Aorta (tissue), 5 donors: ENCODE results near the gene SEC16B. TPM values are rescaled to one million over a fixed set of nuclear protein-coding genes. Genes with fewer than 3 reads are reported as not detected.

Experiments
- ATAC-seq: fragments of 200-7000 bp; cut with Tn5 transposase; one replicate; pipeline ENCODE4 v1.9.1; 2022; ENCODE audit warnings: moderate library complexity; ENCODE audit not compliant: low FRiP score
- DNase-seq, 2 donors: peaks; one replicate each; pipeline ENCODE4 v3.0.0-alpha.2; 2020
- H3K27ac ChIP-seq, 2 donors: one replicate each; pipeline ENCODE4 v1.5.1; 2013; ENCODE audit warnings: low read length in 2 of 2, mild to moderate bottlenecking in 2 of 2, moderate library complexity in 2 of 2, control low read depth in 1 of 2, inconsistent platforms in 1 of 2, low read depth in 1 of 2
- H3K27me3 ChIP-seq, 2 donors: one replicate each; pipeline ENCODE4 v1.6.1; 2013; ENCODE audit warnings: control low read depth in 1 of 2, low read length in 1 of 2, mild to moderate bottlenecking in 1 of 2, moderate library complexity in 1 of 2; ENCODE audit not compliant: insufficient read depth in 2 of 2, control insufficient read depth in 1 of 2
- H3K36me3 ChIP-seq, 2 donors: one replicate each; pipeline ENCODE4 v1.6.1; 2013; ENCODE audit warnings: control low read depth in 1 of 2, low read length in 1 of 2, mild to moderate bottlenecking in 1 of 2; ENCODE audit not compliant: insufficient read depth in 2 of 2, control insufficient read depth in 1 of 2
- H3K4me1 ChIP-seq, 2 donors: one replicate each; pipeline ENCODE4 v1.6.1; 2013; ENCODE audit warnings: low read length in 2 of 2, control low read depth in 1 of 2, mild to moderate bottlenecking in 1 of 2, moderate library complexity in 1 of 2; ENCODE audit not compliant: insufficient read depth in 2 of 2, control insufficient read depth in 1 of 2
- H3K4me3 ChIP-seq, 2 donors: one replicate each; pipeline ENCODE4 v1.5.1; 2013; ENCODE audit warnings: low read length in 2 of 2, control low read depth in 1 of 2, mild to moderate bottlenecking in 1 of 2
- H3K9me3 ChIP-seq: one replicate; pipeline ENCODE4 v1.6.1; 2013; ENCODE audit warnings: mild to moderate bottlenecking, low read length; ENCODE audit not compliant: control insufficient read depth
- WGBS, 2 donors: extraction: QIAGEN DNeasy Blood & Tissue Kit; methylation state at CpG; one replicate each; pipeline ENCODE4 v1.1.7; 2013; 5-methylcytosine and 5-hydroxymethylcytosine counted together
- intact Hi-C, 2 donors: fragments of 100-400 bp; cut with DNase I; formaldehyde crosslinking; loops; one replicate each; pipeline versions ENCODE4 v1.14.2 to v1.15.0; 2022
- polyA plus RNA-seq, 2 donors: library from polyadenylated mRNA; stranded (reverse); fragments of 200-250 nt; gene quantifications; one replicate each; pipeline ENCODE4 v1.2.3, GENCODE V29; 2013
- total RNA-seq, 2 donors: library from RNA; stranded (reverse); fragmentation: NEBNext Ultra II Directional; extraction: Animal tissue kit (Norgen Biotek cat#: 25700); gene quantifications; one replicate each; pipeline ENCODE4 v1.2.1, GENCODE V29; 2021
- donor health status: healthy with polysubstance abuse.
- donor health status: Bipolar disorder and iron deficiency.
- donor health status: DM: no; HTN: no; CAD: no.
- donor health status: DM: no; HTN: no; CAD: no.
- donor health status: DM: yes; HTN: yes; CAD: no.

Gene SEC16B
- total and polyA plus RNA-seq, 4 donors = 2.4 to 12.1 (median 7.5) TPM

GRCh38 chr1:177928194-177928593 is 41.7 kb downstream of the SEC16B start:
- Histone ChIP-seq H3K4me3 (no peak overlapping the region), H3K36me3 (peaks cover 0 to 5% of the 10 kb centered on the region in 2 donors), H3K4me1 (peaks cover 0 to 3% of the 10 kb centered on the region in 2 donors), H3K27ac (no peak overlapping the region), H3K27me3 (no peaks in the 10 kb centered on the region), H3K9me3 (no peaks in the 10 kb centered on the region)
- 86 to 89% methylated on average over 2 of the region's 2 CpGs for WGBS, 2 donors
- DNase-seq (no peak), ATAC-seq (no peak)
- intact Hi-C loops = no loop called here

GRCh38 chr1:177927021-177927596 is 42.7 kb downstream of the SEC16B start:
- H3K4me1 ChIP-seq = peaks cover 0 to 3% of the 10 kb centered on the region in 2 donors
- H3K9me3 ChIP-seq = no peaks in the 10 kb centered on the region
- 54 to 58% methylated on average over 5 of the region's 5 CpGs for WGBS, 2 donors
- no peak overlapping the region for H3K4me3 ChIP-seq
- ATAC-seq (peak; percentile 45), DNase-seq (no peak)
- no peaks in the 10 kb centered on the region for H3K27me3 ChIP-seq
- H3K27ac ChIP-seq = peak overlapping the region in 1 of 2 donors; percentile 10
- intact Hi-C loops = no loop called here
- peaks cover 0 to 2% of the 10 kb centered on the region in 2 donors for H3K36me3 ChIP-seq

- DNase-seq (no peak), ATAC-seq (no peak)
- peaks cover 0 to 2% of the 10 kb centered on the region in 2 donors for H3K36me3 ChIP-seq
- no peaks in the 10 kb centered on the region for H3K9me3 ChIP-seq
- H3K27me3 ChIP-seq = no peaks in the 10 kb centered on the region
- H3K4me3 ChIP-seq = no peak overlapping the region
- H3K27ac ChIP-seq = no peak overlapping the region
- H3K4me1 ChIP-seq = peaks cover 0 to 3% of the 10 kb centered on the region in 2 donors
- intact Hi-C loops = no loop called here
Observed at GRCh38 chr1:177926201-177926600, 43.7 kb downstream of the SEC16B start.

- no peak overlapping the region for H3K4me3 ChIP-seq
Observed at GRCh38 chr1:177925006-177925405, 44.9 kb downstream of the SEC16B start.

GRCh38 chr1:177923441-177923840 is 46.4 kb downstream of the SEC16B start:
- 89 to 91% methylated on average over 3 of the region's 3 CpGs for WGBS, 2 donors
- no peaks in the 10 kb centered on the region for H3K27me3 ChIP-seq
- H3K27ac ChIP-seq = no peak overlapping the region
- H3K4me3 ChIP-seq = no peak overlapping the region
- no peaks in the 10 kb centered on the region for H3K9me3 ChIP-seq
- intact Hi-C loops = no loop called here
- ATAC-seq (no peak), DNase-seq (no peak)
- no peaks in the 10 kb centered on the region for H3K36me3 ChIP-seq
- peaks cover 0 to 3% of the 10 kb centered on the region in 2 donors for H3K4me1 ChIP-seq

More at GRCh38 chr1:177925006-177925405, 44.9 kb downstream of the SEC16B start:
- DNase-seq (no peak), ATAC-seq (no peak)
- Histone ChIP-seq H3K27me3 (no peaks in the 10 kb centered on the region), H3K4me1 (peaks cover 0 to 3% of the 10 kb centered on the region in 2 donors), H3K27ac (no peak overlapping the region), H3K9me3 (no peaks in the 10 kb centered on the region), H3K36me3 (no peaks in the 10 kb centered on the region)
- 47 to 48% methylated on average over 2 of the region's 2 CpGs for WGBS, 2 donors
- intact Hi-C loops = no loop called here

GRCh38 chr1:177922209-177922608 is 47.6 kb downstream of the SEC16B start:
- Histone ChIP-seq H3K27ac (no peak overlapping the region), H3K36me3 (no peaks in the 10 kb centered on the region), H3K4me3 (no peak overlapping the region), H3K27me3 (no peaks in the 10 kb centered on the region), H3K4me1 (peaks cover 0 to 2% of the 10 kb centered on the region in 2 donors), H3K9me3 (no peaks in the 10 kb centered on the region)
- 87% methylated on average over 3 of the region's 3 CpGs for WGBS, 2 donors
- DNase-seq (no peak), ATAC-seq (no peak)
- intact Hi-C loops = no loop called here

- no peak for DNase-seq
- Histone ChIP-seq H3K27ac (no peak overlapping the region), H3K27me3 (no peaks in the 10 kb centered on the region), H3K9me3 (no peaks in the 10 kb centered on the region), H3K4me1 (no peaks in the 10 kb centered on the region), H3K4me3 (no peak overlapping the region), H3K36me3 (no peaks in the 10 kb centered on the region)
- ATAC-seq = no peak
- intact Hi-C loops = no loop called here
- WGBS, 2 donors = 86 to 90% methylated on average over 4 of the region's 4 CpGs
Observed at GRCh38 chr1:177921590-177921989, 48.3 kb downstream of the SEC16B start.

GRCh38 chr1:177920091-177920490 is 49.8 kb downstream of the SEC16B start:
- Histone ChIP-seq H3K36me3 (no peaks in the 10 kb centered on the region), H3K27ac (no peak overlapping the region), H3K27me3 (no peaks in the 10 kb centered on the region), H3K4me3 (no peak overlapping the region), H3K4me1 (no peaks in the 10 kb centered on the region), H3K9me3 (no peaks in the 10 kb centered on the region)
- 93 to 94% methylated on average over 2 of the region's 2 CpGs for WGBS, 2 donors
- intact Hi-C loops = no loop called here
- DNase-seq = no peak
- ATAC-seq = no peak

GRCh38 chr1:177915641-177916040 is 54.2 kb downstream of the SEC16B start:
- 90 to 93% methylated on average over 3 of the region's 3 CpGs for WGBS, 2 donors
- Histone ChIP-seq H3K4me1 (no peaks in the 10 kb centered on the region), H3K27me3 (no peaks in the 10 kb centered on the region), H3K4me3 (no peak overlapping the region), H3K27ac (no peak overlapping the region), H3K36me3 (no peaks in the 10 kb centered on the region), H3K9me3 (no peaks in the 10 kb centered on the region)
- ATAC-seq (no peak), DNase-seq (no peak)
- intact Hi-C loops = no loop called here
